HEK293 (cell line): ENCODE results near the gene HNRNPUL1.
A peak's percentile ranks its signal among the peaks of the same experiment; 100 is the strongest.

ENCODE experiments used
- ATF2 ChIP-seq: fragments of 450-650 bp; formaldehyde crosslinking; IDR thresholded peaks from 2 replicates; pipeline ENCODE4 v1.5.1; 2016; ENCODE audit warnings: missing biosample characterization, missing genetic modification characterization, low read depth
- BCL6B ChIP-seq: fragments of 450-650 bp; formaldehyde crosslinking; IDR thresholded peaks from 2 replicates; pipeline ENCODE4 v1.5.1; 2017; ENCODE audit warnings: missing biosample characterization, missing genetic modification characterization
- GLIS2 ChIP-seq: fragments of 450-650 bp; formaldehyde crosslinking; IDR thresholded peaks from 2 replicates; pipeline ENCODE4 v1.5.1; 2016; ENCODE audit warnings: missing biosample characterization, missing genetic modification characterization
- KLF10 ChIP-seq: fragments of 450-650 bp; IDR thresholded peaks from 2 replicates; pipeline ENCODE4 v1.5.1; 2018; ENCODE audit warnings: missing biosample characterization, mild to moderate bottlenecking, missing genetic modification characterization
- KLF9 ChIP-seq: fragments of 450-650 bp; formaldehyde crosslinking; IDR thresholded peaks from 2 replicates; pipeline ENCODE4 v1.5.1; 2016; ENCODE audit warnings: missing biosample characterization, missing genetic modification characterization, low read depth
- MZF1 ChIP-seq: fragments of 450-650 bp; formaldehyde crosslinking; IDR thresholded peaks from 2 replicates; pipeline ENCODE4 v1.5.1; 2017; ENCODE audit warnings: missing biosample characterization, missing genetic modification characterization, borderline replicate concordance
- OSR2 ChIP-seq: fragments of 450-650 bp; formaldehyde crosslinking; IDR thresholded peaks from 2 replicates; pipeline ENCODE4 v1.5.1; 2016; ENCODE audit warnings: missing biosample characterization, missing genetic modification characterization
- OVOL3 ChIP-seq: fragments of 450-650 bp; formaldehyde crosslinking; IDR thresholded peaks from 2 replicates; pipeline ENCODE4 v1.5.1; 2016; ENCODE audit warnings: missing biosample characterization, missing genetic modification characterization
- SP3 ChIP-seq: fragments of 450-650 bp; formaldehyde crosslinking; IDR thresholded peaks from 2 replicates; pipeline ENCODE4 v1.5.1; 2016; ENCODE audit warnings: missing biosample characterization, missing genetic modification characterization
- ZBTB1 ChIP-seq: fragments of 450-650 bp; formaldehyde crosslinking; IDR thresholded peaks from 2 replicates; pipeline ENCODE4 v1.5.1; 2016; ENCODE audit warnings: missing biosample characterization, missing genetic modification characterization
- ZBTB10 ChIP-seq: fragments of 450-650 bp; formaldehyde crosslinking; IDR thresholded peaks from 2 replicates; pipeline ENCODE4 v1.5.1; 2016; ENCODE audit warnings: missing biosample characterization, missing genetic modification characterization
- ZBTB7A ChIP-seq: fragments of 450-650 bp; formaldehyde crosslinking; IDR thresholded peaks from 2 replicates; pipeline ENCODE4 v1.5.1; 2016; ENCODE audit warnings: low read depth, missing biosample characterization, missing genetic modification characterization
- ZFP41 ChIP-seq: fragments of 450-650 bp; formaldehyde crosslinking; IDR thresholded peaks from 2 replicates; pipeline ENCODE4 v1.5.1; 2016; ENCODE audit warnings: missing biosample characterization, missing genetic modification characterization, borderline replicate concordance
- ZNF112 ChIP-seq: fragments of 450-650 bp; formaldehyde crosslinking; IDR thresholded peaks from 2 replicates; pipeline ENCODE4 v1.5.0; 2017; ENCODE audit warnings: missing biosample characterization, missing genetic modification characterization
- ZNF146 ChIP-seq: fragments of 450-650 bp; formaldehyde crosslinking; IDR thresholded peaks from 2 replicates; pipeline ENCODE4 v1.5.1; 2016; ENCODE audit warnings: missing biosample characterization, missing genetic modification characterization
- ZNF175 ChIP-seq: fragments of 450-650 bp; formaldehyde crosslinking; IDR thresholded peaks from 2 replicates; pipeline ENCODE4 v1.5.1; 2016; ENCODE audit warnings: missing biosample characterization, missing genetic modification characterization
- ZNF202 ChIP-seq: fragments of 450-650 bp; formaldehyde crosslinking; IDR thresholded peaks from 2 replicates; pipeline ENCODE4 v1.5.1; 2016; ENCODE audit warnings: missing biosample characterization, missing genetic modification characterization, borderline replicate concordance
- ZNF223 ChIP-seq: fragments of 450-650 bp; formaldehyde crosslinking; IDR thresholded peaks from 2 replicates; pipeline ENCODE4 v1.5.1; 2016; ENCODE audit warnings: missing biosample characterization, missing genetic modification characterization
- ZNF341 ChIP-seq: fragments of 450-650 bp; formaldehyde crosslinking; IDR thresholded peaks from 2 replicates; pipeline ENCODE4; 2016; ENCODE audit warnings: low read depth, missing biosample characterization, missing genetic modification characterization
- ZNF394 ChIP-seq: fragments of 450-650 bp; formaldehyde crosslinking; IDR thresholded peaks from 2 replicates; pipeline ENCODE4 v1.5.1; 2016; ENCODE audit warnings: missing biosample characterization, missing genetic modification characterization, mild to moderate bottlenecking, moderate library complexity, borderline replicate concordance
- ZNF529 ChIP-seq: fragments of 450-650 bp; formaldehyde crosslinking; IDR thresholded peaks from 2 replicates; pipeline ENCODE4 v1.5.1; 2017; ENCODE audit warnings: missing genetic modification characterization, missing biosample characterization; ENCODE audit not compliant: insufficient replicate concordance
- ZNF544 ChIP-seq: fragments of 450-650 bp; formaldehyde crosslinking; IDR thresholded peaks from 2 replicates; pipeline ENCODE4 v1.5.0; 2017; ENCODE audit warnings: missing biosample characterization, missing genetic modification characterization
- ZNF571 ChIP-seq: fragments of 450-650 bp; formaldehyde crosslinking; IDR thresholded peaks from 2 replicates; pipeline ENCODE4 v1.5.0; 2017; ENCODE audit warnings: missing biosample characterization, missing genetic modification characterization
- ZNF670 ChIP-seq: fragments of 450-650 bp; formaldehyde crosslinking; IDR thresholded peaks from 2 replicates; pipeline ENCODE4 v1.5.1; 2016; ENCODE audit warnings: missing biosample characterization, missing genetic modification characterization, low read depth
- ZNF701 ChIP-seq: fragments of 450-650 bp; formaldehyde crosslinking; IDR thresholded peaks from 2 replicates; pipeline ENCODE4 v1.5.1; 2016; ENCODE audit warnings: missing biosample characterization, missing genetic modification characterization
- ZNF707 ChIP-seq: fragments of 450-650 bp; formaldehyde crosslinking; IDR thresholded peaks from 2 replicates; pipeline ENCODE4 v1.5.1; 2016; ENCODE audit warnings: missing biosample characterization, missing genetic modification characterization
- ZNF777 ChIP-seq: fragments of 450-650 bp; formaldehyde crosslinking; IDR thresholded peaks from 2 replicates; pipeline ENCODE4 v1.5.1; 2017; ENCODE audit warnings: missing biosample characterization, missing genetic modification characterization, borderline replicate concordance
- ZSCAN4 ChIP-seq: fragments of 450-650 bp; formaldehyde crosslinking; IDR thresholded peaks from 2 replicates; pipeline ENCODE4 v1.5.1; 2017; ENCODE audit warnings: missing biosample characterization, missing genetic modification characterization
- TF ChIP-seq, protein P1 (sequence below): fragments of 450-650 bp; formaldehyde crosslinking; IDR thresholded peaks from 2 replicates; pipeline ENCODE4 v1.5.1; 2016; ENCODE audit warnings: missing biosample characterization, missing genetic modification characterization
- TF ChIP-seq, protein P2 (sequence below): fragments of 450-650 bp; formaldehyde crosslinking; IDR thresholded peaks from 2 replicates; pipeline ENCODE4 v1.5.1; 2016; ENCODE audit warnings: missing biosample characterization, missing genetic modification characterization

HNRNPUL1 gene

GRCh38 chr19:41298348-41298964 lies 34.3 kb downstream of the HNRNPUL1 start (continued):
- no peak for TF ChIP-seq ZBTB7A (tag by site-specific recombination)
- no peak for TF ChIP-seq OSR2 (tag by site-specific recombination)
- TF ChIP-seq MZF1 (tag by site-specific recombination), result no peak
- no peak for TF ChIP-seq ZBTB1 (tag by site-specific recombination)
- TF ChIP-seq ZSCAN4 (tag by site-specific recombination), result no peak
- TF ChIP-seq, protein P1, sequence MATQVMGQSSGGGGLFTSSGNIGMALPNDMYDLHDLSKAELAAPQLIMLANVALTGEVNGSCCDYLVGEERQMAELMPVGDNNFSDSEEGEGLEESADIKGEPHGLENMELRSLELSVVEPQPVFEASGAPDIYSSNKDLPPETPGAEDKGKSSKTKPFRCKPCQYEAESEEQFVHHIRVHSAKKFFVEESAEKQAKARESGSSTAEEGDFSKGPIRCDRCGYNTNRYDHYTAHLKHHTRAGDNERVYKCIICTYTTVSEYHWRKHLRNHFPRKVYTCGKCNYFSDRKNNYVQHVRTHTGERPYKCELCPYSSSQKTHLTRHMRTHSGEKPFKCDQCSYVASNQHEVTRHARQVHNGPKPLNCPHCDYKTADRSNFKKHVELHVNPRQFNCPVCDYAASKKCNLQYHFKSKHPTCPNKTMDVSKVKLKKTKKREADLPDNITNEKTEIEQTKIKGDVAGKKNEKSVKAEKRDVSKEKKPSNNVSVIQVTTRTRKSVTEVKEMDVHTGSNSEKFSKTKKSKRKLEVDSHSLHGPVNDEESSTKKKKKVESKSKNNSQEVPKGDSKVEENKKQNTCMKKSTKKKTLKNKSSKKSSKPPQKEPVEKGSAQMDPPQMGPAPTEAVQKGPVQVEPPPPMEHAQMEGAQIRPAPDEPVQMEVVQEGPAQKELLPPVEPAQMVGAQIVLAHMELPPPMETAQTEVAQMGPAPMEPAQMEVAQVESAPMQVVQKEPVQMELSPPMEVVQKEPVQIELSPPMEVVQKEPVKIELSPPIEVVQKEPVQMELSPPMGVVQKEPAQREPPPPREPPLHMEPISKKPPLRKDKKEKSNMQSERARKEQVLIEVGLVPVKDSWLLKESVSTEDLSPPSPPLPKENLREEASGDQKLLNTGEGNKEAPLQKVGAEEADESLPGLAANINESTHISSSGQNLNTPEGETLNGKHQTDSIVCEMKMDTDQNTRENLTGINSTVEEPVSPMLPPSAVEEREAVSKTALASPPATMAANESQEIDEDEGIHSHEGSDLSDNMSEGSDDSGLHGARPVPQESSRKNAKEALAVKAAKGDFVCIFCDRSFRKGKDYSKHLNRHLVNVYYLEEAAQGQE, result no peak
- TF ChIP-seq ZNF223 (tag by site-specific recombination), result no peak
- TF ChIP-seq ZNF394 (tag by site-specific recombination), result peak; percentile 30; the same call in 1 of the 2 replicates
- TF ChIP-seq OVOL3 (tag by site-specific recombination), result no peak
- no peak for TF ChIP-seq ZNF670
- no peak for TF ChIP-seq ZNF202 (tag by site-specific recombination)
- no peak for TF ChIP-seq ZNF777 (tag by site-specific recombination)
- no peak for TF ChIP-seq ZNF571 (tag by site-specific recombination)
- TF ChIP-seq ZNF146 (tag by site-specific recombination), result no peak
- no peak for TF ChIP-seq KLF9
- TF ChIP-seq, protein P2, sequence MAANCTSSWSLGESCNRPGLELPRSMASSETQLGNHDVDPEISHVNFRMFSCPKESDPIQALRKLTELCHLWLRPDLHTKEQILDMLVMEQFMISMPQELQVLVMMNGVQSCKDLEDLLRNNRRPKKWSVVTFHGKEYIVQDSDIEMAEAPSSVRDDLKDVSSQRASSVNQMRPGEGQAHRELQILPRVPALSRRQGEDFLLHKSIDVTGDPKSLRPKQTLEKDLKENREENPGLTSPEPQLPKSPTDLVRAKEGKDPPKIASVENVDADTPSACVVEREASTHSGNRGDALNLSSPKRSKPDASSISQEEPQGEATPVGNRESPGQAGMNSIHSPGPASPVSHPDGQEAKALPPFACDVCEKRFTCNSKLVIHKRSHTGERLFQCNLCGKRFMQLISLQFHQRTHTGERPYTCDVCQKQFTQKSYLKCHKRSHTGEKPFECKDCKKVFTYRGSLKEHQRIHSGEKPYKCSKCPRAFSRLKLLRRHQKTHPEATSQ, result no peak
- no peak for TF ChIP-seq ZNF529 (tag by site-specific recombination)
- TF ChIP-seq ZBTB10 (tag by site-specific recombination), result no peak
- no peak for TF ChIP-seq ZFP41 (tag by site-specific recombination)
- TF ChIP-seq KLF10 (tag by site-specific recombination), result no peak
- TF ChIP-seq ZNF701 (tag by site-specific recombination), result no peak
- no peak for TF ChIP-seq ZNF544 (tag by site-specific recombination)
- TF ChIP-seq ZNF175 (tag by site-specific recombination), result no peak
- TF ChIP-seq SP3 (tag by site-specific recombination), result no peak
- peak; percentile 45; the same call in 1 of the 2 replicates for TF ChIP-seq ZNF341 (tag by site-specific recombination)
- TF ChIP-seq GLIS2, result peak; percentile 29; the same call in 1 of the 2 replicates
- no peak for TF ChIP-seq ZNF707
- TF ChIP-seq ATF2, result no peak
- TF ChIP-seq ZNF112 (tag by site-specific recombination), result no peak
- TF ChIP-seq BCL6B, result no peak
